Esophagus squamous epithelium (tissue), 5 donors: ENCODE data around the gene STK38L. TPM values are rescaled to one million over a fixed set of nuclear protein-coding genes. Genes with fewer than 3 reads are reported as not detected.

ENCODE experiments used
- DNase-seq: peaks from one replicate; lab custom pipeline; 2025; lab: John Stamatoyannopoulos, UW
- H3K27ac ChIP-seq, 4 donors: fragments of 200-600 bp; sonication (generic); one replicate each; pipeline ENCODE4 v1.5.1; 2016 to 2019; ENCODE audit warnings: mild to moderate bottlenecking in 1 of 4
- H3K27me3 ChIP-seq, 4 donors: fragments of 200-600 bp; sonication (generic); 1 replicate in 3 of 4; 2 replicates in 1 of 4; pipeline versions ENCODE4 v1.5.1 to v1.6.0; 2017 to 2021; ENCODE audit warnings: antibody characterized with exemption in 1 of 4
- H3K36me3 ChIP-seq, 3 donors: fragments of 200-600 bp; sonication (generic); one replicate each; pipeline ENCODE4 v1.5.1; 2016 to 2019
- H3K4me1 ChIP-seq, 3 donors: fragments of 200-600 bp; sonication (generic); one replicate each; pipeline ENCODE4 v1.5.1; 2017 to 2019
- H3K4me3 ChIP-seq, 4 donors: fragments of 200-600 bp; sonication (generic); 1 replicate in 3 of 4; 2 replicates in 1 of 4; pipeline ENCODE4 v1.5.1; 2016 to 2019; ENCODE audit warnings: mild to moderate bottlenecking in 2 of 4, moderate library complexity in 1 of 4
- H3K9me3 ChIP-seq, 3 donors: fragments of 200-600 bp; sonication (generic); one replicate each; pipeline ENCODE4 v1.5.1; 2016 to 2019
- POLR2A ChIP-seq, 4 donors: fragments of 450-650 bp; IDR thresholded peaks; one replicate each; pipeline ENCODE4 v1.6.1; 2017; ENCODE audit warnings: antibody characterized with exemption in 4 of 4, mild to moderate bottlenecking in 4 of 4, moderate library complexity in 3 of 4
- WGBS, 2 donors: methylation state at CpG; one replicate each; pipeline ENCODE4 v1.1.5; 2018; 5-methylcytosine and 5-hydroxymethylcytosine counted together
- intact Hi-C: fragments of 100-400 bp; cut with DNase I; formaldehyde crosslinking; loops from one replicate; pipeline ENCODE4 v1.15.0; 2022
- total RNA-seq, 4 donors: library from RNA; depleted of rRNA; stranded (reverse); fragments of >200 nt; gene quantifications; one replicate each; pipeline ENCODE4 v1.1.0, GENCODE V29; 2016
- TF ChIP-seq, protein P1 (sequence below), 6 experiments: fragments of 450-650 bp in 4 of 6; fragments of 200-600 bp in 2 of 6; sonication (generic) in 2 of 6; IDR thresholded peaks; one replicate each; pipeline ENCODE4 v1.5.1; 2016 to 2019; ENCODE audit warnings: antibody characterized with exemption in 6 of 6, mild to moderate bottlenecking in 4 of 6, moderate library complexity in 4 of 6
- donor health status: DM: yes; HTN: yes; CAD: no.

Gene STK38L
- total RNA-seq, 4 donors from 2014 or later = 15.6 to 53.2 (median 28.0) TPM

DNA sequence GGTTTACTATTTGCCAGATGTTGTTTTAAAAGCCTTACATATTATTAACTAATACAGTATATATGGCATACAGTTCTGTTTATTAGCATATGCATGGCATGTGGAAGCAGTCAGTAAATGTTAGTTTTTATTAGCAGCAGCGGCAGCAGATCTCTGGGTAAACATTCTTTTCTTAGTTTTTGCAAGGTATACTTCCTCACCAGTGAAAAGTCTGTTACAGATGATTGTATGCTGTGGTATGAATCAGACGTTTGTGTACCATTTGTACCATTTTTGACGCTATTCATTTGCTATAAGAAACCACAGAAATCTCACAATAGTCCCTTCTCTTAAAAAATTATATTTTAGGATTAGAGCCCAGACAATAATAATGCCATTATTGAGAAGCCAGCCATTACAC lies 17.8 kb downstream of the STK38L start:
- Histone ChIP-seq H3K4me3 (no peak overlapping the region), H3K27ac (peak overlapping the region in 3 of 4 donors; percentile 30 to 78 (median 73)), H3K4me1 (peaks cover 11 to 39% (median 22%) of the 10 kb centered on the region in 3 donors), H3K36me3 (no peaks in the 10 kb centered on the region), H3K27me3 (no peaks in the 10 kb centered on the region), H3K9me3 (no peaks in the 10 kb centered on the region)
- intact Hi-C loops = no loop called here
- TF ChIP-seq, protein P1, sequence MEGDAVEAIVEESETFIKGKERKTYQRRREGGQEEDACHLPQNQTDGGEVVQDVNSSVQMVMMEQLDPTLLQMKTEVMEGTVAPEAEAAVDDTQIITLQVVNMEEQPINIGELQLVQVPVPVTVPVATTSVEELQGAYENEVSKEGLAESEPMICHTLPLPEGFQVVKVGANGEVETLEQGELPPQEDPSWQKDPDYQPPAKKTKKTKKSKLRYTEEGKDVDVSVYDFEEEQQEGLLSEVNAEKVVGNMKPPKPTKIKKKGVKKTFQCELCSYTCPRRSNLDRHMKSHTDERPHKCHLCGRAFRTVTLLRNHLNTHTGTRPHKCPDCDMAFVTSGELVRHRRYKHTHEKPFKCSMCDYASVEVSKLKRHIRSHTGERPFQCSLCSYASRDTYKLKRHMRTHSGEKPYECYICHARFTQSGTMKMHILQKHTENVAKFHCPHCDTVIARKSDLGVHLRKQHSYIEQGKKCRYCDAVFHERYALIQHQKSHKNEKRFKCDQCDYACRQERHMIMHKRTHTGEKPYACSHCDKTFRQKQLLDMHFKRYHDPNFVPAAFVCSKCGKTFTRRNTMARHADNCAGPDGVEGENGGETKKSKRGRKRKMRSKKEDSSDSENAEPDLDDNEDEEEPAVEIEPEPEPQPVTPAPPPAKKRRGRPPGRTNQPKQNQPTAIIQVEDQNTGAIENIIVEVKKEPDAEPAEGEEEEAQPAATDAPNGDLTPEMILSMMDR (IDR thresholded peaks at IDR 0.05) = no peak
- no peak for TF ChIP-seq POLR2A (IDR thresholded peaks at IDR 0.05)
- WGBS, 2 donors = 51 to 53% methylated on average over 3 of the region's 3 CpGs
- no peak for DNase-seq

DNA sequence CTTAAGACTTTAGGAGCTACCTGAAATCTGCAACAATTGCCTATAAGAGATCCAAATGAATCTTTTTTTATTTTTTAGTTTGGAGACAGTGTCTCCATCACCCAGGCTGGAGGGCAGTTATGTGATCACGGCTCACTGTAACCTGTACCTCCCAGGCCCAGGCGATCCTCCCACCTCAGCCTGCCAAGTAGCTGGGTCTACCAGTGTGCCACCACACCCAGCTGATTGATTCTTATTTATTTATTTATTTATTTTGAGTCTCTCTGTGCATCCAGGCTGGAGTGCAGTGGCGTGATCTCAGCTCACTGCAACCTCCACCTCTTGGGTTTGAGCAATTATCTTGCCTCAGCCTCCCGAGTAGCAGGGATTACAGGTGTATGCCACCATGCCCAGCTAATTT lies 26.1 kb downstream of the STK38L start:
- no peak for DNase-seq
- H3K27me3 ChIP-seq = no peaks in the 10 kb centered on the region
- TF ChIP-seq POLR2A (IDR thresholded peaks at IDR 0.05) = no peak
- H3K4me3 ChIP-seq = no peak overlapping the region
- intact Hi-C loops = no loop called here
- 95% methylated on average over 4 of the region's 4 CpGs for WGBS, 2 donors
- no peak overlapping the region for H3K27ac ChIP-seq
- no peaks in the 10 kb centered on the region for H3K36me3 ChIP-seq
- H3K4me1 ChIP-seq = peaks cover 18 to 24% (median 19%) of the 10 kb centered on the region in 3 donors
- H3K9me3 ChIP-seq = no peaks in the 10 kb centered on the region

DNA sequence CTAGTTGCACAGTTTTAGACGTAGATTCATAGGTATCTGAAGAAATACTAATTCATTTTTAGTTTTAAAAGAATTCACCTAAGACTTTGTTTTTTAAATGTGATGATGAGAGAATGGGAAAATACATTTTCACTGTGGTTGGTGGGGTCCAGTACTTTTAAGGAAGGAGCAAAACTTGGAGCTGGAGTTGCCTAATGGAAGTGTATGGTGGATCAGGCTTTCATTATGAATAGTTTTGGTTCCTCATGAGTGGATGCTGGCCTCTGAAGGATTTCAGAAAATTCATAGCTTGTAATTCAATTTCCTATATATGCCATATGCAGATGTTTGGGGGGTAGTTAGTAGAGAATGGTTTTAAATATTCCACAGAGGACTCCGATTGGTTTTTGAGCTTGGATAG lies 27.1 kb downstream of the STK38L start:
- Histone ChIP-seq H3K9me3 (no peaks in the 10 kb centered on the region), H3K27me3 (no peaks in the 10 kb centered on the region), H3K4me3 (no peak overlapping the region), H3K36me3 (no peaks in the 10 kb centered on the region), H3K4me1 (peaks cover 18 to 30% (median 19%) of the 10 kb centered on the region in 3 donors), H3K27ac (peak overlapping the region in 2 of 4 donors; percentile 39 to 69)
- DNase-seq = no peak
- intact Hi-C loops = no loop called here
- 82 to 96% methylated on average over 2 of the region's 2 CpGs for WGBS, 2 donors
- TF ChIP-seq, protein P1 (IDR thresholded peaks at IDR 0.05) = no peak
- no peak for TF ChIP-seq POLR2A (IDR thresholded peaks at IDR 0.05)

- Histone ChIP-seq H3K27ac (peak overlapping the region in 3 of 4 donors; percentile 39 to 69 (median 54)), H3K4me3 (peak overlapping the region in 1 of 4 donors; percentile 29), H3K4me1 (peaks cover 19 to 40% (median 23%) of the 10 kb centered on the region in 3 donors), H3K36me3 (no peaks in the 10 kb centered on the region), H3K27me3 (no peaks in the 10 kb centered on the region), H3K9me3 (no peaks in the 10 kb centered on the region)
- TF ChIP-seq, protein P1 (IDR thresholded peaks at IDR 0.05) = no peak
- no peak for TF ChIP-seq POLR2A (IDR thresholded peaks at IDR 0.05)
- 21 to 40% methylated on average over 2 of the region's 2 CpGs for WGBS, 2 donors
- DNase-seq = no peak
- intact Hi-C loops = no loop called here
These were observed 28.4 kb downstream of the STK38L start for GRCh38 chr12:27272373-27273028.

DNA sequence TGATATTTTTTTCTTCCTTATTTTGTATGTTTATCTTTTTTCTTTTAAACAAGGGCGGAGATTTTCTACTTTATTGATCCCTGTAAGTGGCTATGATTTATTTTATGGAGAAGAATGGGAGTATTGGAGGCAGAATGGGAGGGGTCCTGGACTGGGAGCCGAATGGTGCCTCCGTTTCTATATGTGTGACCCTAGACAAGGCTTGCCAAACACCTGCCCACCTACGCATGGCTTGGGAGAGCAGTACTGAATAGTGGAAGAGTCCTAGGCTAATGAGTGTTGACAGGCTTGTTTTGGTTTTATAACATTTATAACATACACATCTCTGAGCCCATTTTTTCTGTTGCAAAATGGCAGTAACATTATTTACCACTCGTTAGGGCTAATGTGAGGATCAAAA lies 29.0 kb downstream of the STK38L start:
- 82 to 84% methylated on average over 5 of the region's 5 CpGs for WGBS, 2 donors
- Histone ChIP-seq H3K36me3 (no peaks in the 10 kb centered on the region), H3K4me1 (peaks cover 19 to 46% (median 29%) of the 10 kb centered on the region in 3 donors), H3K9me3 (no peaks in the 10 kb centered on the region), H3K27me3 (no peaks in the 10 kb centered on the region), H3K27ac (peak overlapping the region in 3 of 4 donors; percentile 50 to 69 (median 54)), H3K4me3 (no peak overlapping the region)
- no peak for TF ChIP-seq POLR2A (IDR thresholded peaks at IDR 0.05)
- TF ChIP-seq, protein P1 (IDR thresholded peaks at IDR 0.05) = no peak
- intact Hi-C loops = no loop called here
- DNase-seq = no peak
